Measurements from ENCODE around the gene LPO. TPM values are rescaled to one million over a fixed set of nuclear protein-coding genes. Genes with fewer than 3 reads are reported as not detected.
A peak's percentile ranks its signal among the peaks of the same experiment; 100 is the strongest.

Gene LPO
- total and polyA plus RNA-seq, 2 experiments from 2014 or later: 0.29 to 1.0 TPM

GRCh38 chr17:58265902-58266875 is 27.8 kb downstream of the LPO start:
- no peaks in the 10 kb centered on the region for H3K9me2 ChIP-seq (replicated peaks; ENCODE audit: insufficient read depth)
- H3K4me1 ChIP-seq (ENCODE audit: insufficient read depth): no peaks in the 10 kb centered on the region
- no peaks in the 10 kb centered on the region for H3K9me3 ChIP-seq (ENCODE audit: low read depth)
- no peaks in the 10 kb centered on the region for H4K20me1 ChIP-seq (ENCODE audit: insufficient read depth, poor library complexity, severe bottlenecking)
- H3K79me2 ChIP-seq: no peaks in the 10 kb centered on the region
- H2AFZ ChIP-seq: no peak overlapping the region
- H3K27me3 ChIP-seq: peaks cover 22% of the 10 kb centered on the region
- no peak for TF ChIP-seq EZH2 (IDR thresholded peaks at IDR 0.05; ENCODE audit: borderline replicate concordance)
- TF ChIP-seq, protein P1, sequence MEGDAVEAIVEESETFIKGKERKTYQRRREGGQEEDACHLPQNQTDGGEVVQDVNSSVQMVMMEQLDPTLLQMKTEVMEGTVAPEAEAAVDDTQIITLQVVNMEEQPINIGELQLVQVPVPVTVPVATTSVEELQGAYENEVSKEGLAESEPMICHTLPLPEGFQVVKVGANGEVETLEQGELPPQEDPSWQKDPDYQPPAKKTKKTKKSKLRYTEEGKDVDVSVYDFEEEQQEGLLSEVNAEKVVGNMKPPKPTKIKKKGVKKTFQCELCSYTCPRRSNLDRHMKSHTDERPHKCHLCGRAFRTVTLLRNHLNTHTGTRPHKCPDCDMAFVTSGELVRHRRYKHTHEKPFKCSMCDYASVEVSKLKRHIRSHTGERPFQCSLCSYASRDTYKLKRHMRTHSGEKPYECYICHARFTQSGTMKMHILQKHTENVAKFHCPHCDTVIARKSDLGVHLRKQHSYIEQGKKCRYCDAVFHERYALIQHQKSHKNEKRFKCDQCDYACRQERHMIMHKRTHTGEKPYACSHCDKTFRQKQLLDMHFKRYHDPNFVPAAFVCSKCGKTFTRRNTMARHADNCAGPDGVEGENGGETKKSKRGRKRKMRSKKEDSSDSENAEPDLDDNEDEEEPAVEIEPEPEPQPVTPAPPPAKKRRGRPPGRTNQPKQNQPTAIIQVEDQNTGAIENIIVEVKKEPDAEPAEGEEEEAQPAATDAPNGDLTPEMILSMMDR (IDR thresholded peaks at IDR 0.05; ENCODE audit: poor library complexity): no peak
- TF ChIP-seq EZH2phosphoT487 (IDR thresholded peaks at IDR 0.05; ENCODE audit: low read depth, severe bottlenecking, unreplicated experiment): no peak
- H3K36me3 ChIP-seq (replicated peaks; ENCODE audit: insufficient read depth, low read depth): no peaks in the 10 kb centered on the region
- WGBS (ENCODE audit: low lambda C conversion rate, missing lambda C conversion rate): 97% methylated on average over 7 of the region's 7 CpGs
- no peak overlapping the region for H3K4me3 ChIP-seq
- no peak for DNase-seq (ENCODE audit: low spot score)
- H3K4me2 ChIP-seq: no peak overlapping the region
- no peak overlapping the region for H3K27ac ChIP-seq

DNA sequence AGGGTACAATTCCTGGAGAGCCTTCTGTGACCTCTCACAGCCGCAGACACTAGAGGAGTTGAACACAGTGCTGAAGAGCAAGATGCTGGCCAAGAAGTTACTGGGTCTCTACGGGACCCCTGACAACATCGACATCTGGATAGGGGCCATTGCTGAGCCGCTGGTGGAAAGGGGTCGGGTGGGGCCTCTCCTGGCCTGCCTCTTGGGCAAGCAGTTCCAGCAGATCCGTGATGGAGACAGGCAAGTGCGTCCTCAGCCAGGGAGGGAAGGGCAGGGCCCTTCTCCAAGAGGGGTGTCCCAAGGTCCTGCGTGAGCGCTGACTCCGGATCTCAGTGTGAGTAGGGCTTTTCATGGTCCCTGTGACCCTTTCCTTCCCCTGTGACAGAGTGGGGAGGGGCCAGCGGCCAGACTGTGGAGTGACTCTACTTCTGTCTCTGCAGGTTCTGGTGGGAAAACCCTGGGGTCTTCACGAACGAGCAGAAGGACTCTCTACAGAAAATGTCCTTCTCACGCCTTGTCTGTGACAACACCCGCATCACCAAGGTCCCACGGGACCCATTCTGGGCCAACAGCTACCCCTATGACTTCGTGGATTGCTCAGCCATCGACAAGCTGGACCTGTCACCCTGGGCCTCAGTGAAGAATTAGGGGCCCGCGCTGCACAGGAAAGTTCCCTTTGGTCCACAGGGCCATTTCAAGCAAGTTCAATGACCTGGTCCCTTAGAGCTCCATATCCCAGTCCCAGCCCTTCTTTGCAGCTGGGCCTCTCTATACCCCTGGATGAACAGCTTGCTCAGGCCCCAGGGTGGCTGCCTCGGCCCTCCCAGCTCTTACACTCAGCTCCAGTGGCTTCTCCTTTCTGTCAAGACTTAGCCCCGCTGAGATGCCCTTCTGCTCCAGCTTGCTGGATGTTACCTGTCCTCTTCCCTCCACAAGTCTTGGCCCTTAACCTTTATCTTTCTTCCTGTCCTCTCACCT is 29.3 kb downstream of the LPO start:
- Histone ChIP-seq H3K36me3 (replicated peaks; ENCODE audit: insufficient read depth, low read depth) (no peaks in the 10 kb centered on the region), H3K4me1 (ENCODE audit: insufficient read depth) (no peaks in the 10 kb centered on the region), H4K20me1 (ENCODE audit: insufficient read depth, poor library complexity, severe bottlenecking) (no peaks in the 10 kb centered on the region), H3K9me3 (ENCODE audit: low read depth) (no peaks in the 10 kb centered on the region), H3K4me3 (no peak overlapping the region), H3K9me2 (replicated peaks; ENCODE audit: insufficient read depth) (no peaks in the 10 kb centered on the region), H3K27me3 (peaks cover 8% of the 10 kb centered on the region), H2AFZ (no peak overlapping the region), H3K79me2 (no peaks in the 10 kb centered on the region), H3K4me2 (no peak overlapping the region), H3K27ac (no peak overlapping the region)
- TF ChIP-seq EZH2 (IDR thresholded peaks at IDR 0.05; ENCODE audit: borderline replicate concordance) (no peak), EZH2phosphoT487 (IDR thresholded peaks at IDR 0.05; ENCODE audit: low read depth, severe bottlenecking, unreplicated experiment) (no peak)
- TF ChIP-seq, protein P1 (IDR thresholded peaks at IDR 0.05; ENCODE audit: poor library complexity): no peak
- 91% methylated on average over 22 of the region's 22 CpGs for WGBS (ENCODE audit: low lambda C conversion rate, missing lambda C conversion rate)
- DNase-seq (ENCODE audit: low spot score): no peak

DNA sequence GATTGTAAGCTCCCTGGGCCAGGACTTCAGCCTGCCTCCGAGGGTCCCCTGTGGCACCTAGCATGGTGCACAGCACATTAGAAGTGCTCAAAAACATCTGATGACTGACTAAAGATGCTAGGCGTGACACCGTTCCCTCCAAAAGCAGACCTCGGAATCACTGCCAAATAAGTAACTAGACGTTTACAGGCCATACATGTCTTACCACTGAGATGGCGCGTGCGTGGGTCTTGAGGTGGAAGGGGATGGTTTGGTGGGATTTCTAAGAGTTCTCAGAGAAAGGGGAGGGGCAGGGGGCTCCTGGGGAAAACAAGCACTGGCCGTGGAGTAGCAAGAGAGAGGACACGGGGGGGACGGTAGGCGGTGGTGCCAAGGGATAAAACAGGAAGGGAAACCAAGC is 29.9 kb downstream of the LPO start:
- H3K27ac ChIP-seq: no peak overlapping the region
- no peaks in the 10 kb centered on the region for H3K36me3 ChIP-seq (replicated peaks; ENCODE audit: insufficient read depth, low read depth)
- no peak overlapping the region for H2AFZ ChIP-seq
- H3K4me1 ChIP-seq (ENCODE audit: insufficient read depth): no peaks in the 10 kb centered on the region
- H3K4me3 ChIP-seq: no peak overlapping the region
- no peaks in the 10 kb centered on the region for H3K9me3 ChIP-seq (ENCODE audit: low read depth)
- no peaks in the 10 kb centered on the region for H4K20me1 ChIP-seq (ENCODE audit: insufficient read depth, poor library complexity, severe bottlenecking)
- H3K4me2 ChIP-seq: no peak overlapping the region
- H3K9me2 ChIP-seq (replicated peaks; ENCODE audit: insufficient read depth): no peaks in the 10 kb centered on the region
- DNase-seq (ENCODE audit: low spot score): peak; percentile 2
- WGBS (ENCODE audit: low lambda C conversion rate, missing lambda C conversion rate): 96% methylated on average over 12 of the region's 12 CpGs
- TF ChIP-seq EZH2phosphoT487 (IDR thresholded peaks at IDR 0.05; ENCODE audit: low read depth, severe bottlenecking, unreplicated experiment) (no peak), EZH2 (IDR thresholded peaks at IDR 0.05; ENCODE audit: borderline replicate concordance) (no peak)
- TF ChIP-seq, protein P1 (IDR thresholded peaks at IDR 0.05; ENCODE audit: poor library complexity): no peak
- H3K79me2 ChIP-seq: no peaks in the 10 kb centered on the region
- peaks cover 1% of the 10 kb centered on the region for H3K27me3 ChIP-seq

Data from hepatocyte (in vitro differentiated cells).